Activated CD8-positive, alpha-beta memory T cell treated with anti-CD3 and anti-CD28 coated beads for 24 hours (primary cell): ENCODE measurements around the gene ASB5.

Experiments
- DNase-seq: peaks from one replicate; pipeline ENCODE4 v3.0.0-alpha.2; 2020

Gene ASB5

GRCh38 chr4:176277162-176277904 is 8.3 kb upstream of the ASB5 start:
- DNase-seq, result no peak

- DNase-seq, result no peak
Measured at GRCh38 chr4:176276710-176277109, 7.7 kb upstream of the ASB5 start.

- DNase-seq, result no peak
Measured at GRCh38 chr4:176274441-176274840, 5.4 kb upstream of the ASB5 start.

GRCh38 chr4:176273736-176274135 is 4.7 kb upstream of the ASB5 start:
- DNase-seq, result no peak

GRCh38 chr4:176272799-176273198 is 3.8 kb upstream of the ASB5 start:
- DNase-seq, result no peak

GRCh38 chr4:176271749-176272148 is 2.7 kb upstream of the ASB5 start:
- no peak for DNase-seq

GRCh38 chr4:176270669-176271068 is 1.6 kb upstream of the ASB5 start:
- DNase-seq, result no peak

GRCh38 chr4:176266026-176266425 is 3.0 kb downstream of the ASB5 start:
- no peak for DNase-seq

- no peak for DNase-seq
Measured at GRCh38 chr4:176262243-176262642, 6.8 kb downstream of the ASB5 start.

- DNase-seq, result no peak
Measured at GRCh38 chr4:176261481-176261880, 7.5 kb downstream of the ASB5 start.

GRCh38 chr4:176261018-176261417 is 8.0 kb downstream of the ASB5 start:
- DNase-seq, result no peak

- no peak for DNase-seq
Measured at GRCh38 chr4:176259330-176260090, 9.5 kb downstream of the ASB5 start.

- DNase-seq, result no peak
Measured at GRCh38 chr4:176258135-176258534, 10.9 kb downstream of the ASB5 start.

- DNase-seq, result no peak
Measured at GRCh38 chr4:176256921-176257320, 12.1 kb downstream of the ASB5 start.

- DNase-seq, result no peak
Measured at GRCh38 chr4:176242764-176243347, 26.2 kb downstream of the ASB5 start.

- no peak for DNase-seq
Measured at GRCh38 chr4:176241703-176242102, 27.3 kb downstream of the ASB5 start.

- DNase-seq, result no peak
Measured at GRCh38 chr4:176238826-176239225, 30.2 kb downstream of the ASB5 start.

GRCh38 chr4:176238157-176238610 is 30.8 kb downstream of the ASB5 start:
- no peak for DNase-seq

GRCh38 chr4:176236946-176237345 is 32.1 kb downstream of the ASB5 start:
- no peak for DNase-seq

GRCh38 chr4:176230836-176231235 is 38.2 kb downstream of the ASB5 start:
- DNase-seq, result no peak

GRCh38 chr4:176229645-176230044 is 39.4 kb downstream of the ASB5 start:
- no peak for DNase-seq

GRCh38 chr4:176226736-176227135 is 42.3 kb downstream of the ASB5 start:
- no peak for DNase-seq

- no peak for DNase-seq
Measured at GRCh38 chr4:176223561-176223960, 45.5 kb downstream of the ASB5 start.

- no peak for DNase-seq
Measured at GRCh38 chr4:176222149-176222548, 46.9 kb downstream of the ASB5 start.
